BLaER1 treated with 17β-estradiol and CSF1 and Interleukin-3, amounts not matched to agents 10 nM and 100 nM (cell line): ENCODE data around the gene SATB1.
A peak's percentile ranks its signal among the peaks of the same experiment; 100 is the strongest.

Experiments
- H3K27ac ChIP-seq, 11 experiments: shearing (Covaris generic); formaldehyde crosslinking; 2 replicates each; pipeline ENCODE4 v1.8.1; 2022
- H3K27me3 ChIP-seq, 11 experiments: shearing (Covaris generic); formaldehyde crosslinking; 2 replicates each; pipeline ENCODE4 v1.8.1; 2022
- H3K36me3 ChIP-seq, 11 experiments: shearing (Covaris generic); formaldehyde crosslinking; 2 replicates each; pipeline ENCODE4 v1.8.1; 2022
- H3K4me1 ChIP-seq, 10 experiments: shearing (Covaris generic); formaldehyde crosslinking; 2 replicates each; pipeline ENCODE4 v1.8.1; 2022
- H3K4me2 ChIP-seq, 11 experiments: shearing (Covaris generic); formaldehyde crosslinking; 2 replicates each; pipeline ENCODE4 v1.8.1; 2022
- H3K4me3 ChIP-seq, 10 experiments: shearing (Covaris generic); formaldehyde crosslinking; 2 replicates each; pipeline ENCODE4 v1.8.1; 2022
- H3K9ac ChIP-seq, 11 experiments: shearing (Covaris generic); formaldehyde crosslinking; 2 replicates each; pipeline ENCODE4 v1.8.1; 2022
- H3K9me3 ChIP-seq, 11 experiments: shearing (Covaris generic); formaldehyde crosslinking; replicated peaks in 1 of 11; 2 replicates each; pipeline ENCODE4 v1.8.1; 2022
- H4K20me1 ChIP-seq, 11 experiments: shearing (Covaris generic); formaldehyde crosslinking; 2 replicates each; pipeline ENCODE4 v1.8.1; 2022
- Cebpa-rat ChIP-seq, 11 experiments: shearing (Covaris generic); IDR thresholded peaks; 2 replicates each; pipeline ENCODE4 v1.8.1; 2022

Gene SATB1

GRCh38 chr3:18403061-18403460 lies 22.1 kb downstream of the SATB1 start:
- Histone ChIP-seq H3K4me1 (peaks cover 0 to 28% (median 14%) of the 10 kb centered on the region in 10 experiments; a peak in 15 of 20 replicates), H3K4me3 (no peak overlapping the region), H3K4me2 (no peak overlapping the region), H4K20me1 (peaks cover 0 to 18% (median 0%) of the 10 kb centered on the region in 11 experiments; a peak in 3 of 22 replicates), H3K27me3 (no peaks in the 10 kb centered on the region), H3K9ac (no peak overlapping the region), H3K27ac (no peak overlapping the region), H3K9me3 (no peaks in the 10 kb centered on the region), H3K36me3 (peaks cover 64 to 100% (median 88%) of the 10 kb centered on the region in 11 experiments)
- no peak for TF ChIP-seq Cebpa-rat (IDR thresholded peaks at IDR 0.05)

GRCh38 chr3:18402239-18402799 lies 22.8 kb downstream of the SATB1 start:
- TF ChIP-seq Cebpa-rat (IDR thresholded peaks at IDR 0.05): no peak
- H3K27ac ChIP-seq: no peak overlapping the region
- H3K4me2 ChIP-seq: peak overlapping the region in 1 of 11 experiments; percentile 7; a peak in 1 of 22 replicates
- peaks cover 0 to 20% (median 0%) of the 10 kb centered on the region in 11 experiments; a peak in 3 of 22 replicates for H4K20me1 ChIP-seq
- no peaks in the 10 kb centered on the region for H3K9me3 ChIP-seq
- no peak overlapping the region for H3K9ac ChIP-seq
- H3K4me3 ChIP-seq: no peak overlapping the region
- H3K4me1 ChIP-seq: peaks cover 0 to 28% (median 14%) of the 10 kb centered on the region in 10 experiments; a peak in 15 of 20 replicates
- peaks cover 60 to 100% (median 87%) of the 10 kb centered on the region in 11 experiments for H3K36me3 ChIP-seq
- no peaks in the 10 kb centered on the region for H3K27me3 ChIP-seq

GRCh38 chr3:18401300-18401961 lies 23.7 kb downstream of the SATB1 start:
- H3K36me3 ChIP-seq: peaks cover 62 to 100% (median 89%) of the 10 kb centered on the region in 11 experiments
- no peaks in the 10 kb centered on the region for H3K9me3 ChIP-seq
- TF ChIP-seq Cebpa-rat (IDR thresholded peaks at IDR 0.05): no peak
- no peak overlapping the region for H3K4me3 ChIP-seq
- H3K27ac ChIP-seq: no peak overlapping the region
- H3K9ac ChIP-seq: no peak overlapping the region
- no peaks in the 10 kb centered on the region for H3K27me3 ChIP-seq
- peaks cover 0 to 28% (median 15%) of the 10 kb centered on the region in 10 experiments; a peak in 15 of 20 replicates for H3K4me1 ChIP-seq
- no peak overlapping the region for H3K4me2 ChIP-seq
- H4K20me1 ChIP-seq: peaks cover 0 to 20% (median 0%) of the 10 kb centered on the region in 11 experiments; a peak in 3 of 22 replicates

GRCh38 chr3:18398448-18398847 lies 26.7 kb downstream of the SATB1 start:
- TF ChIP-seq Cebpa-rat (IDR thresholded peaks at IDR 0.05): no peak
- H3K4me1 ChIP-seq: peaks cover 0 to 14% (median under 1%) of the 10 kb centered on the region in 10 experiments; a peak in 6 of 20 replicates
- H3K9me3 ChIP-seq: no peaks in the 10 kb centered on the region
- no peaks in the 10 kb centered on the region for H3K27me3 ChIP-seq
- H3K4me2 ChIP-seq: no peak overlapping the region
- H3K9ac ChIP-seq: no peak overlapping the region
- peaks cover 0 to 22% (median 0%) of the 10 kb centered on the region in 11 experiments; a peak in 2 of 22 replicates for H4K20me1 ChIP-seq
- peaks cover 64 to 100% (median 98%) of the 10 kb centered on the region in 11 experiments for H3K36me3 ChIP-seq
- no peak overlapping the region for H3K4me3 ChIP-seq
- no peak overlapping the region for H3K27ac ChIP-seq

GRCh38 chr3:18396428-18396827 lies 28.7 kb downstream of the SATB1 start:
- H3K9ac ChIP-seq: no peak overlapping the region
- 0 out of 22 replicates have a peak, but pooled peaks of 1 of the 11 experiments have one; percentile 20 for TF ChIP-seq Cebpa-rat (IDR thresholded peaks at IDR 0.05)
- no peaks in the 10 kb centered on the region for H3K27me3 ChIP-seq
- peaks cover 0 to 23% (median 0%) of the 10 kb centered on the region in 11 experiments; a peak in 2 of 22 replicates for H4K20me1 ChIP-seq
- H3K4me1 ChIP-seq: peaks cover 0 to 6% (median 0%) of the 10 kb centered on the region in 10 experiments; a peak in 1 of 20 replicates
- peaks cover 59 to 100% (median 94%) of the 10 kb centered on the region in 11 experiments for H3K36me3 ChIP-seq
- no peak overlapping the region for H3K4me3 ChIP-seq
- no peak overlapping the region for H3K4me2 ChIP-seq
- no peaks in the 10 kb centered on the region for H3K9me3 ChIP-seq
- no peak overlapping the region for H3K27ac ChIP-seq

GRCh38 chr3:18394384-18394995 lies 30.6 kb downstream of the SATB1 start:
- H3K27ac ChIP-seq: no peak overlapping the region
- TF ChIP-seq Cebpa-rat (IDR thresholded peaks at IDR 0.05): no peak
- H3K27me3 ChIP-seq: no peaks in the 10 kb centered on the region
- peaks cover 47 to 96% (median 77%) of the 10 kb centered on the region in 11 experiments for H3K36me3 ChIP-seq
- peaks cover 0 to 6% (median 0%) of the 10 kb centered on the region in 10 experiments; a peak in 1 of 20 replicates for H3K4me1 ChIP-seq
- H3K9me3 ChIP-seq: no peaks in the 10 kb centered on the region
- no peak overlapping the region for H3K4me2 ChIP-seq
- no peak overlapping the region for H3K4me3 ChIP-seq
- no peak overlapping the region for H3K9ac ChIP-seq
- peaks cover 0 to 34% (median 0%) of the 10 kb centered on the region in 11 experiments; a peak in 2 of 22 replicates for H4K20me1 ChIP-seq

GRCh38 chr3:18393906-18394305 lies 31.2 kb downstream of the SATB1 start:
- Histone ChIP-seq H4K20me1 (peaks cover 0 to 39% (median 0%) of the 10 kb centered on the region in 11 experiments; a peak in 2 of 22 replicates), H3K36me3 (peaks cover 42 to 95% (median 71%) of the 10 kb centered on the region in 11 experiments), H3K9me3 (no peaks in the 10 kb centered on the region), H3K27me3 (no peaks in the 10 kb centered on the region), H3K27ac (no peak overlapping the region), H3K9ac (no peak overlapping the region), H3K4me2 (no peak overlapping the region), H3K4me3 (no peak overlapping the region), H3K4me1 (peaks cover 0 to 6% (median 0%) of the 10 kb centered on the region in 10 experiments; a peak in 2 of 20 replicates)
- no peak for TF ChIP-seq Cebpa-rat (IDR thresholded peaks at IDR 0.05)

- H3K27ac ChIP-seq: peak overlapping the region in 4 of 11 experiments; percentile 10 to 43 (median 30); a peak in 7 of 22 replicates
- no peak overlapping the region for H3K4me2 ChIP-seq
- H3K9ac ChIP-seq: no peak overlapping the region
- H3K9me3 ChIP-seq: no peaks in the 10 kb centered on the region
- no peak for TF ChIP-seq Cebpa-rat (IDR thresholded peaks at IDR 0.05)
- peaks cover 46 to 95% (median 69%) of the 10 kb centered on the region in 11 experiments for H3K36me3 ChIP-seq
- H3K4me3 ChIP-seq: no peak overlapping the region
- H3K4me1 ChIP-seq: peaks cover 0 to 13% (median 0%) of the 10 kb centered on the region in 10 experiments; a peak in 1 of 20 replicates
- peaks cover 0 to 52% (median 0%) of the 10 kb centered on the region in 11 experiments; a peak in 2 of 22 replicates for H4K20me1 ChIP-seq
- H3K27me3 ChIP-seq: no peaks in the 10 kb centered on the region
Observed at GRCh38 chr3:18390024-18390660, 35.0 kb downstream of the SATB1 start.
